HEK293T (cell line): ENCODE data around the gene BCOR.

Experiments used
- CTCF ChIA-PET: fragments of 350-600 bp; formaldehyde crosslinking; extraction: SDS; loops from one replicate; lab custom pipeline; 2021; ENCODE audit warnings: antibody characterized with exemption, inconsistent platforms; lab: Yijun Ruan, JAX
- POLR2A ChIA-PET: fragments of 350-600 bp; formaldehyde crosslinking; extraction: SDS; loops from one replicate; lab custom pipeline; 2020; ENCODE audit warnings: antibody characterized with exemption, inconsistent platforms; lab: Yijun Ruan, JAX
- DNase-seq: peaks from one replicate; pipeline ENCODE4 v3.0.0; 2012; ENCODE audit warnings: mixed read lengths; ENCODE audit errors: extremely low spot score
- ARNT ChIP-seq: fragments of 450-650 bp; IDR thresholded peaks from 2 replicates; pipeline ENCODE4 v1.6.1; 2017; ENCODE audit warnings: mild to moderate bottlenecking
- BHLHE40 ChIP-seq: fragments of 450-650 bp; IDR thresholded peaks from 2 replicates; pipeline ENCODE4 v1.6.1; 2016; ENCODE audit warnings: mild to moderate bottlenecking, moderate library complexity, borderline replicate concordance
- CTBP1 ChIP-seq: fragments of 450-650 bp; IDR thresholded peaks from 2 replicates; pipeline ENCODE4 v1.6.1; 2016; ENCODE audit warnings: borderline replicate concordance
- ELF4 ChIP-seq: fragments of 450-650 bp; IDR thresholded peaks from 2 replicates; pipeline ENCODE4 v1.6.1; 2017; ENCODE audit warnings: antibody characterized with exemption
- FOXA1 ChIP-seq: fragments of 450-650 bp; IDR thresholded peaks from 2 replicates; pipeline ENCODE4 v1.6.1; 2016; ENCODE audit warnings: mild to moderate bottlenecking
- FOXK2 ChIP-seq: fragments of 450-650 bp; IDR thresholded peaks from 2 replicates; pipeline ENCODE4 v1.6.1; 2016; ENCODE audit warnings: mild to moderate bottlenecking
- FOXM1 ChIP-seq: fragments of 450-650 bp; IDR thresholded peaks from 2 replicates; pipeline ENCODE4 v1.6.1; 2017; ENCODE audit warnings: mild to moderate bottlenecking, borderline replicate concordance
- HDGF ChIP-seq: fragments of 450-650 bp; IDR thresholded peaks from 2 replicates; pipeline ENCODE4 v1.6.1; 2017; ENCODE audit warnings: antibody characterized with exemption, borderline replicate concordance
- L3MBTL2 ChIP-seq: fragments of 450-650 bp; conservative IDR thresholded peaks from 2 replicates; pipeline ENCODE4 v1.6.1; 2016; ENCODE audit warnings: mild to moderate bottlenecking
- LEF1 ChIP-seq: fragments of 450-650 bp; IDR thresholded peaks from 2 replicates; pipeline ENCODE4 v1.6.1; 2017; ENCODE audit warnings: mild to moderate bottlenecking, borderline replicate concordance
- NFRKB ChIP-seq: fragments of 450-650 bp; IDR thresholded peaks from 2 replicates; pipeline ENCODE4 v1.6.1; 2016; ENCODE audit warnings: mild to moderate bottlenecking, moderate library complexity
- PKNOX1 ChIP-seq: fragments of 450-650 bp; IDR thresholded peaks from 2 replicates; pipeline ENCODE4 v1.6.1; 2016
- SP1 ChIP-seq: fragments of 450-650 bp; IDR thresholded peaks from 2 replicates; pipeline ENCODE4 v1.6.1; 2017
- SUZ12 ChIP-seq: fragments of 450-650 bp; IDR thresholded peaks from 2 replicates; pipeline ENCODE4 v1.6.1; 2016; ENCODE audit warnings: mild to moderate bottlenecking
- TARDBP ChIP-seq: fragments of 450-650 bp; IDR thresholded peaks from 2 replicates; pipeline ENCODE4 v1.6.1; 2016
- ZNF384 ChIP-seq: fragments of 450-650 bp; IDR thresholded peaks from 2 replicates; pipeline ENCODE4 v1.6.1; 2016

The BCOR gene

GRCh38 chrX:40065296-40066046 is 32.3 kb downstream of the BCOR start:
- TF ChIP-seq L3MBTL2, result no peak
- POLR2A ChIA-PET, result no interaction called here
- DNase-seq, result no peak
- CTCF ChIA-PET, result interaction anchor here (0.6 kb wide), 1 partner anchor 105 kb away, joined by 3 read pairs; no protein-coding TSS in a partner anchor

DNA sequence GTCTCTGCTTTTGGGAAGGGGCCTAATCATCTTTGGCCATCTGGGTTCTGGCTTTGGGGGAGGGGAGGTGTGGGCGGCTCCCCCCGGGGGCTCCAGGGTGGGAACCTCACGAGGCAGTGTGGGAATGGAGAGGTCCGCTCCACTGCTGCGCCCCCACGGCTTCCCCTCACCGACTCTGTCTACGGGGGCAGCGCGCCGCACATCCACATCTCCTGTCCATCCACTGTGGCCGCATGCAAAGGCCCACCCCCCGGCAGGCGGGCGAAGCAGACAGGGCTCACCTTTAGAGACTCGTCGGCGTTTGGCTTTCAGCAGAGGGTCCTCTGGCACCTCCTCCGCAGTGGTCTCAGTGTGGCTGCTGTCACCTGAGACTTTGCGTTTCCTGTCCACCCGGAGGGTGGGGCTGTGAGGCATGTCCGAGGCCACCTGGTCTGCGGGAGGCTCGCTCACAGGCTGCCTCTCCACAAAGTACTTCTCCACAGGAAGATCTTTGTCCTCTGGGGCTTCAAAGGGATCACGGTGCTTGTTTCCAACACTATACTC is 33.6 kb downstream of the BCOR start:
- POLR2A ChIA-PET, result no interaction called here
- CTCF ChIA-PET, result no interaction called here
- no peak for DNase-seq
- TF ChIP-seq ELF4, result no peak
- no peak for TF ChIP-seq L3MBTL2
- TF ChIP-seq ZNF384, result no peak
- TF ChIP-seq ARNT, result no peak
- no peak for TF ChIP-seq LEF1
- no peak for TF ChIP-seq NFRKB
- no peak for TF ChIP-seq TARDBP
- TF ChIP-seq HDGF, result no peak
- no peak for TF ChIP-seq PKNOX1
- no peak for TF ChIP-seq FOXA1
- no peak for TF ChIP-seq BHLHE40

DNA sequence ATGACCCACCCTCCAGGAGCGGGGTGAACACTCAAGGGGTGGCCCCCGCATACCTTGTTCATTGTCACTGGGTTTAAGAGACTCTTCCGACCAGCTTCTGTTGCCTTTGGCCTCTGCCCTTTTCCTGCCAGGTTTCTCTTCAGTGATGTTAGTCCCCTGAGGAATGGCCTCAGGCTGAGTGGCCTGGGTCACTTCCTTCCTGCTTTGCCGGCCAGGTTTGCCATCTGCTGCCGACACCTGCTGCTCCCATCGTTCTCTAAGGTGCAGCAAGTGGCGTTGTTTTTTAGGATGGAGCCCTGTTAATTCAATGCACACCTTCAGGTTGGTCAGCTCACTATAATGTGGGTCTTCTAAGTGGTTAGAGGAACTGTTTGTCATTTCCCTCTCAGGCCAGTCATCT is 34.2 kb downstream of the BCOR start:
- TF ChIP-seq ELF4 (no peak), SP1 (no peak), ZNF384 (no peak), HDGF (no peak), PKNOX1 (no peak), FOXM1 (no peak)
- POLR2A ChIA-PET, result no interaction called here
- DNase-seq, result no peak
- CTCF ChIA-PET, result no interaction called here

- TF ChIP-seq SUZ12, result no peak
- ChIA-PET POLR2A (no interaction called here), CTCF (no interaction called here)
- DNase-seq, result no peak
Observed at GRCh38 chrX:40062525-40063155, 35.1 kb downstream of the BCOR start.

DNA sequence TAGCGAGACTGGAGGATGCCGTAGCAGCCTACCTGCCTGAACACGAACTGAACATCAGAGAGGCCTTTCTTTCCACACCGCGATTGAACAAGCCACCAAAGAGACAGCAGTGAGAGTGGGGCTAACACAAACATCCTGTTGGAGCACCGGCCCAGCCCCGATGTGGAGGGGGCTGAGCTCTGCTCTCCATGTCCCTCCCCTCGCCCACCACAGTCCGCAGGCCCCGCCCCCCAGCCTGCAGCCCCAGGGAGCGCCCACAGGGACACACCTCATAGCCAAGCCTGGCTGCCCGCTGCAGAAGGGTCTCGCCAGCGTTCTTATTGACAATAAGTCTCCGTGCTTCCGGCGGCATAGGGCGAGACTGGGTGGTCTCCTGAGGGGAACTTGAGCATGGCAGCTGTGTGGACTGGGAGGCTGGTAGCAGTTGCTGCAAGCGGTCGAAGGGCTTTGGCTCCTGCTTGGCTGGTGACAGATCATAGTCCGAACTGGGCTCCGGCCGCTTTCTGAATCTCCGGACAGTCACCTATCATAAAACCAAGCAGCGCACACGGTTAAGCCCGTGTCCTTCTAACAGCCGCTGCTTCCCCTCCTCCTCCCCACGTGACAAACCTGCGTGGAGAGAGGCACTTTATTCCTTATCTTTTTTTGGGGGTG is 35.8 kb downstream of the BCOR start:
- CTCF ChIA-PET, result no interaction called here
- POLR2A ChIA-PET, result no interaction called here

DNA sequence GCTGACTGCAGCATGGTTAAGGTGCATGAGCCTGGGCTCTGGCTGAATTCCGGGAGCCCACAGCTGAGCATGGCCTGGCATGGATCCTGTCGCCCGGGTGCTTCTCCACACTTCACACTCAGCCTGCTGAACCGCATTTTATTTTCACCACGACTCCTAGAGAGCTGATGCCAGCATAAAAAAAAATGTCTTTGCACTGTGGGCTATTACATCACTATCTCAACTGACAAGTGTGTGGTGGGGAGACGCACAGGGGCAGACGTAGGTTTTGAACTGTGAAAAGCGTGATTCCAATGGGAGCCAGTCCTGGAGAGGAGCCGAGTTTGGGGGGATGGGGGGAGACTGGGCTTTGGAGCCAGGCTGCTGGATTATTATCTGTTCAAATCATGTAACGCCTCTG is 36.8 kb downstream of the BCOR start:
- ChIA-PET CTCF (no interaction called here), POLR2A (interaction anchor here (0.6 to 0.9 kb wide), 2 partner anchors 48 to 57 kb away, joined by 3 read pairs; no protein-coding TSS in a partner anchor)
- DNase-seq, result no peak
- TF ChIP-seq LEF1, result no peak
- TF ChIP-seq ELF4, result no peak
- no peak for TF ChIP-seq TARDBP
- TF ChIP-seq ZNF384, result no peak
- TF ChIP-seq FOXK2, result no peak
- no peak for TF ChIP-seq ARNT
- no peak for TF ChIP-seq CTBP1
- no peak for TF ChIP-seq L3MBTL2
- no peak for TF ChIP-seq SUZ12
- no peak for TF ChIP-seq NFRKB
- no peak for TF ChIP-seq FOXA1
- no peak for TF ChIP-seq SP1
- no peak for TF ChIP-seq BHLHE40
- no peak for TF ChIP-seq HDGF
- TF ChIP-seq PKNOX1, result no peak
- TF ChIP-seq FOXM1, result no peak

More for the DNA sequence above, 35.8 kb downstream of the BCOR start:
- no peak for DNase-seq
- TF ChIP-seq HDGF, result no peak
- no peak for TF ChIP-seq L3MBTL2
- TF ChIP-seq FOXA1, result no peak
- no peak for TF ChIP-seq ELF4
- no peak for TF ChIP-seq PKNOX1
- no peak for TF ChIP-seq FOXK2
- TF ChIP-seq NFRKB, result no peak
- no peak for TF ChIP-seq SP1
- no peak for TF ChIP-seq LEF1
- no peak for TF ChIP-seq BHLHE40
- TF ChIP-seq SUZ12, result no peak
- TF ChIP-seq ZNF384, result no peak
- TF ChIP-seq CTBP1, result no peak
- no peak for TF ChIP-seq ARNT
- TF ChIP-seq TARDBP, result no peak
- TF ChIP-seq FOXM1, result no peak
